T-cell (primary cell): Measurements from ENCODE around the gene TSNAX. TPM values are rescaled to one million over a fixed set of nuclear protein-coding genes. Genes with fewer than 3 reads are reported as not detected.
A peak's percentile ranks its signal among the peaks of the same experiment; 100 is the strongest.

Experiments used
- ATAC-seq, 4 experiments: fragments of 200-7000 bp in 3 of 4; fragments of 150-1000 bp in 1 of 4; cut with Tn5 transposase; replicated peaks in 1 of 4; 1 replicate in 3 of 4; 2 replicates in 1 of 4; pipeline ENCODE4 v1.10.0; 2021; ENCODE audit warnings: moderate library complexity in 3 of 4, mild to moderate bottlenecking in 2 of 4, moderate number of reproducible peaks in 1 of 4
- CTCF ChIA-PET, 2 donors: fragments of 300-600 bp; sonication (Branson Sonifier 250); formaldehyde crosslinking; loops; one replicate each; lab custom pipeline; 2022; ENCODE audit warnings: antibody characterized with exemption in 2 of 2; lab: Charles Lee
- POLR2A ChIA-PET, 2 donors: fragments of 300-600 bp; sonication (Branson Sonifier 250); formaldehyde crosslinking; loops; one replicate each; lab custom pipeline; 2022; ENCODE audit warnings: antibody characterized with exemption in 2 of 2; lab: Charles Lee
- DNase-seq, 35 experiments: peaks; one replicate each; pipeline versions ENCODE4 v3.0.0 to v3.0.0-alpha.2; 2013 to 2023
- H3K27ac ChIP-seq: one replicate; pipeline ENCODE4 v1.5.1; 2013; ENCODE audit warnings: low read length
- H3K27me3 ChIP-seq, 2 experiments: replicated peaks in 1 of 2; 1 replicate in 1 of 2; 2 replicates in 1 of 2; pipeline versions ENCODE4 v1.6.1 to v1.7.0; 2013; ENCODE audit warnings: low read length in 1 of 2, mixed read lengths in 1 of 2; ENCODE audit not compliant: control insufficient read depth in 2 of 2, insufficient read depth in 2 of 2; ENCODE audit errors: extremely low read depth in 1 of 2
- H3K36me3 ChIP-seq, 2 donors: 1 replicate in 1 of 2; 2 replicates in 1 of 2; pipeline versions ENCODE4 v1.6.1 to v1.7.0; 2013; ENCODE audit warnings: low read length in 1 of 2; ENCODE audit not compliant: control insufficient read depth in 2 of 2, insufficient read depth in 1 of 2; ENCODE audit errors: extremely low read depth in 1 of 2
- H3K4me1 ChIP-seq, 2 experiments: 1 replicate in 1 of 2; 2 replicates in 1 of 2; pipeline versions ENCODE4 v1.6.1 to v1.7.0; 2013; ENCODE audit warnings: low read length in 2 of 2, mixed read lengths in 1 of 2; ENCODE audit not compliant: insufficient read depth in 2 of 2, control insufficient read depth in 1 of 2; ENCODE audit errors: extremely low read depth in 1 of 2
- H3K4me3 ChIP-seq, 2 donors: 1 replicate in 1 of 2; 2 replicates in 1 of 2; pipeline versions ENCODE4 v1.5.1 to v1.7.0; 2013; ENCODE audit warnings: mild to moderate bottlenecking in 2 of 2, low read length in 1 of 2, moderate library complexity in 1 of 2; ENCODE audit not compliant: control insufficient read depth in 1 of 2; ENCODE audit errors: extremely low read depth in 1 of 2
- H3K9me3 ChIP-seq: 2 replicates; pipeline ENCODE4 v1.7.0; 2013
- H3K27ac Mint-ChIP-seq, 2 donors: one replicate each; pipeline ENCODE4 v1.8.0; 2020 to 2021; ENCODE audit warnings: mild to moderate bottlenecking in 2 of 2, mixed read lengths in 2 of 2
- H3K27me3 Mint-ChIP-seq, 2 donors: one replicate each; pipeline ENCODE4 v1.8.0; 2021 to 2022; ENCODE audit warnings: mixed read lengths in 2 of 2
- H3K36me3 Mint-ChIP-seq: one replicate; pipeline ENCODE4 v1.8.0; 2021; ENCODE audit warnings: mixed read lengths
- H3K4me1 Mint-ChIP-seq, 3 donors: one replicate each; pipeline ENCODE4 v1.8.0; 2020 to 2022; ENCODE audit warnings: mixed read lengths in 3 of 3, mild to moderate bottlenecking in 1 of 3
- H3K4me3 Mint-ChIP-seq, 3 donors: one replicate each; pipeline ENCODE4 v1.8.0; 2020 to 2022; ENCODE audit warnings: mild to moderate bottlenecking in 3 of 3, mixed read lengths in 3 of 3, moderate library complexity in 3 of 3
- H3K9me3 Mint-ChIP-seq, 3 donors: one replicate each; pipeline ENCODE4 v1.8.0; 2020 to 2022; ENCODE audit warnings: mixed read lengths in 3 of 3
- WGBS: methylation state at CpG from one replicate; pipeline ENCODE4 v1.1.5; 2013; ENCODE audit warnings: missing lambda C conversion rate; ENCODE audit not compliant: insufficient coverage; 5-methylcytosine and 5-hydroxymethylcytosine counted together
- total RNA-seq, 35 experiments: library from RNA in 6 of 35; stranded (reverse) in 6 of 35; fragments of 120-200 nt in 1 of 35; gene quantifications; one replicate each; pipeline versions ENCODE4 v1.2.1 to v1.2.4 and lab custom pipeline; 2013 to 2026

Gene TSNAX
- total RNA-seq, 5 donors from 2014 or later (not counting 1 experiment from before 2014, with no cell fraction given) = 31.0 to 40.6 (median 35.0) TPM

- Mint-ChIP-seq H3K27me3 (no peaks in the 10 kb centered on the region), H3K4me1 (peaks cover 35 to 39% (median 37%) of the 10 kb centered on the region in 3 donors), H3K4me3 (peak overlapping the region in 2 of 3 donors; percentile 4 to 18), H3K9me3 (no peaks in the 10 kb centered on the region), H3K27ac (peak overlapping the region; percentile 1 to 59), H3K36me3 (peaks cover 13% of the 10 kb centered on the region)
- Histone ChIP-seq H3K27me3 (no peaks in the 10 kb centered on the region), H3K36me3 (peaks cover 0 to 5% of the 10 kb centered on the region in 2 donors), H3K4me1 (peaks cover 12 to 31% of the 10 kb centered on the region in 2 experiments), H3K27ac (no peak overlapping the region), H3K9me3 (no peaks in the 10 kb centered on the region), H3K4me3 (no peak overlapping the region)
- DNase-seq (no peak), ATAC-seq (no peak)
- CTCF ChIA-PET = no interaction called here
- POLR2A ChIA-PET = no interaction called here
Observed at GRCh38 chr1:231526536-231526935, 1.9 kb upstream of the TSNAX start.

- H3K9me3 ChIP-seq = no peaks in the 10 kb centered on the region
- peak overlapping the region; percentile 97 to 98 (median 98) for H3K4me3 Mint-ChIP-seq
- DNase-seq (peak in 2 of 35 experiments; percentile 5), ATAC-seq (peak; percentile 1 to 14 (median 5))
- peaks cover 0 to 9% of the 10 kb centered on the region in 2 donors for H3K36me3 ChIP-seq
- peaks cover 12% of the 10 kb centered on the region for H3K36me3 Mint-ChIP-seq
- no peaks in the 10 kb centered on the region for H3K27me3 Mint-ChIP-seq
- peak overlapping the region; percentile 94 for H3K27ac ChIP-seq
- H3K4me1 Mint-ChIP-seq = peaks cover 43 to 48% (median 47%) of the 10 kb centered on the region in 3 donors
- peak overlapping the region; percentile 86 to 89 for H3K4me3 ChIP-seq
- no peaks in the 10 kb centered on the region for H3K27me3 ChIP-seq
- H3K9me3 Mint-ChIP-seq = no peaks in the 10 kb centered on the region
- peak overlapping the region; percentile 99 to 100 for H3K27ac Mint-ChIP-seq
- H3K4me1 ChIP-seq = peaks cover 15 to 40% of the 10 kb centered on the region in 2 experiments
- ChIA-PET POLR2A (interaction anchor here (0.6 kb wide), 3 partner anchors 20 to 1504 kb away, joined by 3 to 4 read pairs (median 4); no protein-coding TSS in a partner anchor), CTCF (interaction anchor here (0.5 to 1.0 kb wide), 7 partner anchors 22 to 440 kb away, joined by 3 to 5 read pairs (median 3); partner anchors contain the start of genes EXOC8 (in 1 of the 2) and SPRTN (in 1 of the 2))
- WGBS = 93% methylated on average over 4 of the region's 15 CpGs
Observed at GRCh38 chr1:231527586-231528171, 790 bp upstream of the TSNAX start.

DNA sequence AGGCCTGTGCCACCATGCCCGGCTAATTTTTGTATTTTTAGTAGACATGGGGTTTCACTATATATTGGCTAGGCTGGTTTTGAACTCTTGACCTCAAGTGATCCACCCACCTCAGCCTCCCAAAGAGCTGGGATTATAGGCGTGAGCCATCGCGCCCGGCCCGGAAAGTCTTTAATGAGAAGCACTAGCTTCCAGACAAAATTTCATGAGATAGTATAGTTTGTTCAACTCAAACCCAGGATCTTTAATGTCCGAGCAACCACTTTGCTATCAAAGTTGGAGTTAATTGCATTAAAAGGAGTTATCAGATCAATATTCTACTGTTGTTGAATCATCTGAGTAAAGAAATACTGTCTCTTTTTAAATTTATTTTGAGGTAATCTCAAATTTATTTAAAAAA lies 4.8 kb downstream of the TSNAX start:
- Histone ChIP-seq H3K27me3 (no peaks in the 10 kb centered on the region), H3K27ac (no peak overlapping the region), H3K9me3 (no peaks in the 10 kb centered on the region), H3K4me1 (peaks cover 18 to 31% of the 10 kb centered on the region in 2 experiments), H3K36me3 (peaks cover 3 to 24% of the 10 kb centered on the region in 2 donors), H3K4me3 (no peak overlapping the region)
- ChIA-PET POLR2A (no interaction called here), CTCF (no interaction called here)
- Mint-ChIP-seq H3K4me3 (peak overlapping the region in 1 of 3 donors; percentile 3), H3K9me3 (no peaks in the 10 kb centered on the region), H3K4me1 (peaks cover 52 to 66% (median 65%) of the 10 kb centered on the region in 3 donors), H3K27ac (no peak overlapping the region), H3K27me3 (no peaks in the 10 kb centered on the region), H3K36me3 (peaks cover 41% of the 10 kb centered on the region)
- 100% methylated on average over 2 of the region's 7 CpGs for WGBS
- ATAC-seq = no peak
- no peak for DNase-seq

DNA sequence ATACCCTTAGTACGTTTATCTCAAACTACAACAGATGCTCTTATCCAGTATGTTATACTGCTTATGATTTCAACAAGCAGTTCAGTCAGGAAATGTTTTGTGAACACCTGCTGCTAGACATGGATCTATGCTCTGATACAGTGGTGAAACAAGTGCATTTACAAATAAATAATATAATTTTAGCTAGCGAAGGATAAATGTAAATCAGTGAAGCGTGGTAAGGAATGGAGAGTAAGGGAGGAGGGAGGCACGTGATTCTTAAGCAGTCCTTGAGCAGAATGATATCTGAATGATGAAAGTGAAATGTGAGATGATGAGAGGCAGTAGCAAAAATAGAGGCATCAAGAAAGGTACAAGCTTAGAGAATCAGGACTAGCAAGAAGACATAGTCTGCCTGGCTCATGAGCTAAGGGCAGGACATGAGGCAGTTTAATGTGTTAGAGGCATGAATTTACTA lies 6.3 kb downstream of the TSNAX start:
- CTCF ChIA-PET = interaction anchor here in 1 of 2 donors (1.0 kb wide), 1 partner anchor 197 kb away, joined by 3 read pairs; the partner anchor contains the start of genes EXOC8 and SPRTN
- Histone ChIP-seq H3K27me3 (no peaks in the 10 kb centered on the region), H3K27ac (no peak overlapping the region), H3K4me1 (peaks cover 9 to 23% of the 10 kb centered on the region in 2 experiments), H3K9me3 (no peaks in the 10 kb centered on the region), H3K36me3 (peaks cover 3 to 33% of the 10 kb centered on the region in 2 donors), H3K4me3 (no peak overlapping the region)
- Mint-ChIP-seq H3K9me3 (no peaks in the 10 kb centered on the region), H3K27me3 (no peaks in the 10 kb centered on the region), H3K27ac (no peak overlapping the region), H3K36me3 (peaks cover 43% of the 10 kb centered on the region), H3K4me3 (no peak overlapping the region), H3K4me1 (peaks cover 37 to 54% (median 53%) of the 10 kb centered on the region in 3 donors)
- POLR2A ChIA-PET = interaction anchor here in 1 of 2 donors (0.7 kb wide), 1 partner anchor 101 kb away, joined by 5 read pairs; no protein-coding TSS in a partner anchor
- no peak for DNase-seq
- 94% methylated on average over 2 of the region's 4 CpGs for WGBS
- ATAC-seq = no peak

GRCh38 chr1:231536099-231536498 lies 7.6 kb downstream of the TSNAX start:
- peaks cover 3% of the 10 kb centered on the region for H3K9me3 ChIP-seq
- peaks cover 48% of the 10 kb centered on the region for H3K36me3 Mint-ChIP-seq
- peaks cover 34 to 53% (median 51%) of the 10 kb centered on the region in 3 donors for H3K4me1 Mint-ChIP-seq
- H3K27me3 ChIP-seq = no peaks in the 10 kb centered on the region
- ChIA-PET CTCF (no interaction called here), POLR2A (interaction anchor here in 1 of 2 donors (0.5 kb wide), 1 partner anchor 180 kb away, joined by 5 read pairs; no protein-coding TSS in a partner anchor)
- DNase-seq (no peak), ATAC-seq (no peak)
- no peak overlapping the region for H3K27ac ChIP-seq
- peaks cover 3 to 33% of the 10 kb centered on the region in 2 donors for H3K36me3 ChIP-seq
- peaks cover 0 to 3% (median 0%) of the 10 kb centered on the region in 3 donors for H3K9me3 Mint-ChIP-seq
- no peak overlapping the region for H3K4me3 ChIP-seq
- H3K27ac Mint-ChIP-seq = no peak overlapping the region
- H3K27me3 Mint-ChIP-seq = no peaks in the 10 kb centered on the region
- no peak overlapping the region for H3K4me3 Mint-ChIP-seq
- WGBS = no CpG with 5 or more reads among the region's 2 CpGs
- H3K4me1 ChIP-seq = peaks cover 6 to 10% of the 10 kb centered on the region in 2 experiments

GRCh38 chr1:231540847-231541246 lies 12.4 kb downstream of the TSNAX start:
- DNase-seq = no peak
- H3K36me3 Mint-ChIP-seq = peaks cover 57% of the 10 kb centered on the region
- no peak for ATAC-seq
- ChIA-PET POLR2A (no interaction called here), CTCF (interaction anchor here in 1 of 2 donors (0.6 kb wide), 1 partner anchor 17 kb away, joined by 3 read pairs; no protein-coding TSS in a partner anchor)
- Histone ChIP-seq H3K36me3 (peaks cover 4 to 52% of the 10 kb centered on the region in 2 donors), H3K4me1 (no peaks in the 10 kb centered on the region), H3K4me3 (no peak overlapping the region), H3K9me3 (peaks cover 3% of the 10 kb centered on the region), H3K27me3 (no peaks in the 10 kb centered on the region), H3K27ac (no peak overlapping the region)
- H3K4me3 Mint-ChIP-seq = no peak overlapping the region
- H3K4me1 Mint-ChIP-seq = peaks cover 23 to 29% (median 25%) of the 10 kb centered on the region in 3 donors
- H3K27ac Mint-ChIP-seq = no peak overlapping the region
- no peaks in the 10 kb centered on the region for H3K27me3 Mint-ChIP-seq
- WGBS = no CpG with 5 or more reads among the region's 3 CpGs
- H3K9me3 Mint-ChIP-seq = peaks cover 0 to 6% (median 0%) of the 10 kb centered on the region in 3 donors
